PC-3 (cell line): ENCODE data around the gene NFKB2.

Source experiments
- EZH2 ChIP-seq: fragments of 300-600 bp; sonication (generic); IDR thresholded peaks from one replicate; pipeline ENCODE4 v1.6.1; 2017; ENCODE audit warnings: antibody characterized with exemption, mild to moderate bottlenecking, low read length; ENCODE audit not compliant: unreplicated experiment
- TF ChIP-seq, protein P1 (sequence below): fragments of 300-600 bp; sonication (generic); conservative IDR thresholded peaks from 2 replicates; pipeline ENCODE4 v1.5.1; 2017; ENCODE audit warnings: antibody characterized with exemption, low read depth, mild to moderate bottlenecking, low read length

DNA sequence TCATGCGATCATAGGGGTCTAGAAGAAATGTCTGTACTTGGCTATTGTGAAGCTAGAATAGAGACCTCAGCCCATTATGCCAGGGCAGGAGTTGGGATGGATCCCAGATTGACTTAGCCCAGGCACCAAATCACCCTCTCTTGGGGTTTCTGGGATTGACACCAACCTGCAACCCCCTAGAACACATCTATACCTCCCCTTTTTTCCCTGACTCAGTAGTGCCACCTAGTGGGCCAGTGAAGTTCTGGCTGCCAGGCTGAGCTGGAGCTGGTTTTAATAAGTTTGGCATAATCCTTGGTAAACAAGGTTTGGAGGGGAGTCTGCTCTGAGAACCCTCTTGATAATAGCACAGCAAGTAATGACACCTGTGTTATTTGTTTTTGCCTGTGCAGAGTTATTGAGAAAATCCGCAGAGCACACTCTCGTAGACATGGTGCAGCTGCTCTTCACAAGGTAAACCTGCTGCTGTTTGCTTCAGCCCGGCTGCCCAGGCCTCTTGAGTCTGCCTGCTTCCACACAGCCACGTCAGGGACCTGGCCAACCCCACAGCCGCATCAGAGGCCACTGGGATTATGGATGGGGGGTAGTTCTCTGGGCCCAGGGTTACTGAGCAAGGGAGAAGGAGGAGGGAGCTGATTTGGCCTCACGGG, 43.3 kb upstream of the NFKB2 start:
- no peak for TF ChIP-seq EZH2
- TF ChIP-seq, protein P1, sequence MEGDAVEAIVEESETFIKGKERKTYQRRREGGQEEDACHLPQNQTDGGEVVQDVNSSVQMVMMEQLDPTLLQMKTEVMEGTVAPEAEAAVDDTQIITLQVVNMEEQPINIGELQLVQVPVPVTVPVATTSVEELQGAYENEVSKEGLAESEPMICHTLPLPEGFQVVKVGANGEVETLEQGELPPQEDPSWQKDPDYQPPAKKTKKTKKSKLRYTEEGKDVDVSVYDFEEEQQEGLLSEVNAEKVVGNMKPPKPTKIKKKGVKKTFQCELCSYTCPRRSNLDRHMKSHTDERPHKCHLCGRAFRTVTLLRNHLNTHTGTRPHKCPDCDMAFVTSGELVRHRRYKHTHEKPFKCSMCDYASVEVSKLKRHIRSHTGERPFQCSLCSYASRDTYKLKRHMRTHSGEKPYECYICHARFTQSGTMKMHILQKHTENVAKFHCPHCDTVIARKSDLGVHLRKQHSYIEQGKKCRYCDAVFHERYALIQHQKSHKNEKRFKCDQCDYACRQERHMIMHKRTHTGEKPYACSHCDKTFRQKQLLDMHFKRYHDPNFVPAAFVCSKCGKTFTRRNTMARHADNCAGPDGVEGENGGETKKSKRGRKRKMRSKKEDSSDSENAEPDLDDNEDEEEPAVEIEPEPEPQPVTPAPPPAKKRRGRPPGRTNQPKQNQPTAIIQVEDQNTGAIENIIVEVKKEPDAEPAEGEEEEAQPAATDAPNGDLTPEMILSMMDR: peak; percentile 90
